HG03575 (cell line): ENCODE measurements around the gene GLP2R.

Experiments used
- ATAC-seq: cut with Tn5 transposase; IDR thresholded peaks from one replicate; pipeline ENCODE4 v1.9.1; 2021; ENCODE audit not compliant: unreplicated experiment, insufficient number of reproducible peaks, low FRiP score; ENCODE audit errors: extremely low read depth

Gene GLP2R

GRCh38 chr17:9842057-9842758 lies 16.5 kb downstream of the GLP2R start:
- no peak for ATAC-seq

GRCh38 chr17:9843152-9844010 lies 17.7 kb downstream of the GLP2R start:
- no peak for ATAC-seq

GRCh38 chr17:9844153-9844552 lies 18.4 kb downstream of the GLP2R start:
- no peak for ATAC-seq

- ATAC-seq: no peak
Measured at GRCh38 chr17:9845306-9845705, 19.6 kb downstream of the GLP2R start.

GRCh38 chr17:9850151-9850550 lies 24.4 kb downstream of the GLP2R start:
- no peak for ATAC-seq

GRCh38 chr17:9854255-9854654 lies 28.5 kb downstream of the GLP2R start:
- ATAC-seq: no peak

- ATAC-seq: no peak
Measured at GRCh38 chr17:9855036-9855435, 29.3 kb downstream of the GLP2R start.

- ATAC-seq: no peak
Measured at GRCh38 chr17:9859781-9860180, 34.1 kb downstream of the GLP2R start.

- no peak for ATAC-seq
Measured at GRCh38 chr17:9860851-9861250, 35.1 kb downstream of the GLP2R start.

- no peak for ATAC-seq
Measured at GRCh38 chr17:9862220-9862619, 36.5 kb downstream of the GLP2R start.

- ATAC-seq: no peak
Measured at GRCh38 chr17:9862949-9863348, 37.2 kb downstream of the GLP2R start.

GRCh38 chr17:9865586-9865985 lies 39.9 kb downstream of the GLP2R start:
- no peak for ATAC-seq

GRCh38 chr17:9868552-9868951 lies 42.8 kb downstream of the GLP2R start:
- no peak for ATAC-seq

GRCh38 chr17:9872852-9873251 lies 47.1 kb downstream of the GLP2R start:
- no peak for ATAC-seq

GRCh38 chr17:9874722-9875121 lies 49.0 kb downstream of the GLP2R start:
- ATAC-seq: no peak

GRCh38 chr17:9875441-9875840 lies 49.7 kb downstream of the GLP2R start:
- no peak for ATAC-seq

- no peak for ATAC-seq
Measured at GRCh38 chr17:9878356-9878755, 52.6 kb downstream of the GLP2R start.

- no peak for ATAC-seq
Measured at GRCh38 chr17:9878786-9879525, 53.2 kb downstream of the GLP2R start.

- no peak for ATAC-seq
Measured at GRCh38 chr17:9880582-9880999, 54.9 kb downstream of the GLP2R start.

- ATAC-seq: no peak
Measured at GRCh38 chr17:9883451-9883850, 57.7 kb downstream of the GLP2R start.
